Measurements from ENCODE around the gene TH.

Gene TH

DNA sequence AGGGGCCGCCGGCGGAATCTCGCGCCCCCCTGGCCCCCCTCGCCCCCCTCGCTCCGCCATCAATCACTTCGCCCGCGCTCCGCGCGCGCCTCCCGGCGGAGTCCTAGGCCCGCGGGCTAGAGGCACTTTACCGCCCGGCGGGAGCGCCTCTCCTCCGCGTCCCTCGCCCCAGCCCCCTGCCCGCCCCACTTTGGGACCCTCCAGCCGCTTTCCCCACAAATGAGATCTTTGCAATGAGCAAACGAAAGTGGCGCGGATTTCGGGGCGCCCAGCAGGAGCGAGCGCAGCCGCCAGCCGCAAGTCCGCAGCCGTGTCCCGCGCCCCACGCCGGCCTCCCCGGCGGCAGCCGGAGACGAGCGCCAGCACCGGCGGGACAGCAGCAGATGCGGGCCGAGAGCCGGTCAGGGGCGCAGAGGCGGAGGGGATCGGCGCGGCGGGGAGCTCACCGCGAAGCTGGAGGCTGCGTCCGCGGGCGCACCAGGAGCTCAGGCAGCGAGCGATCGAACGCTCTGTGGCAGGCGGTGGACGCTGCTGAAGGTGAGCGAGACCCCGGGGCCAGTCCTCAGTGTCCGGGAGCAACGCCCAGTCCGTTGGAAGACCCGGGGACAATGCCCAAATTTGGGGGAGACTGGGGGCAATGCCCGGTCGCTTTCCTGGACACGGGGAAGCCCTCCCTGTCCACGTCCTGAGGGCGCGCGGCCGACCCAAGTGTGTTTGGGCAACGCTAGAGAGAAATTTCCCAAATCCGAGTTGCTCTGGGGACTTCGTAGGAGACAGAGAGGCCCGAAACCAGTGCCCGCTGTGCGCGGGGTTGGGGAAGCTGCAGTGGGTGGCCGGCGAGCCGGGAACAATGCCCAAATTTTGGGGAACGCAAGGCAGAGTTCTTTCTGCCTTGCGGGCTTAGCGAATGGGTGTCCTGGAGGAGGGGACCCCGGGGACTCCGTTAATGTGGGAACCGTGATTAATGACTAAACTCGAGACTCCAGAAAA is 30.9 kb downstream of the TH start:
- peak; percentile 55 for DNase-seq
- H3K4me1 ChIP-seq, result no peaks in the 10 kb centered on the region
- peak overlapping the region; percentile 77 for H3K4me3 ChIP-seq (ENCODE audit: low read depth, low read length)

DNA sequence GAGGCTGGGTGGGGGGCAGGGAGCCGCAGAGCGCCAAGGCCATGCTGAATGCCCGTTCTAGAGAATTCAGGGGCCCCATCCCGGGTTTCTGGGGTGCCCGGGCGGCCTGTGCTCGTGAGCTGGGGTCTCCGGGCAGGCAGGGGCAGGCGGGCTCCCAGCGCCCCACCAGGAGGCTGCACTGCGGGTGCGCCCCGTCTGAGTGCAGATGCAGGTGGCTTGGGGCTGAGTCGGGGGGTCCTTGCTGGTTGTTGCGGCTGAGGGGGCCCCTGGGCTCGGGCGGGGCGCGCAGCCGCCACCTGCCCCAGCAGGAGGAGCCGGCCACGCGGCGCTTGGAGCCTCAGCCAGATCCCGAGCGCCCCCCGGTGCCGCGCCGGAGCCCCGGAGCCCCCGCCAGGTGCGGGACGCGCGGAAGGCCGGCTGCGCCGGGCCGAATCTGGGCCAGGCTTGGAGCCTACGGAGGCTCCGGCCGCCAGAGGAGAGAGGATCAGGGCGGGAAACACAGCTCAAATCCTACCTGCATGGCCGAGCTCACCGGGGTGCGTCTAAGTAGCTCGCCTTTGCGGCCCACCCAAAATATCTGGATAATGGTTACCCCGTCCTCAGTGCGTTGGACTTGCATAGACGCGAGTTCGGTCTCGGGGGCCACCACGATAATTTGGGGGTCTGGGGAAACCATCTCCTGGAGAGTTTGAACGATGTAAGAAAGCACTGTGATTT is 31.8 kb downstream of the TH start:
- H3K4me1 ChIP-seq, result no peaks in the 10 kb centered on the region
- TF ChIP-seq, protein P1, sequence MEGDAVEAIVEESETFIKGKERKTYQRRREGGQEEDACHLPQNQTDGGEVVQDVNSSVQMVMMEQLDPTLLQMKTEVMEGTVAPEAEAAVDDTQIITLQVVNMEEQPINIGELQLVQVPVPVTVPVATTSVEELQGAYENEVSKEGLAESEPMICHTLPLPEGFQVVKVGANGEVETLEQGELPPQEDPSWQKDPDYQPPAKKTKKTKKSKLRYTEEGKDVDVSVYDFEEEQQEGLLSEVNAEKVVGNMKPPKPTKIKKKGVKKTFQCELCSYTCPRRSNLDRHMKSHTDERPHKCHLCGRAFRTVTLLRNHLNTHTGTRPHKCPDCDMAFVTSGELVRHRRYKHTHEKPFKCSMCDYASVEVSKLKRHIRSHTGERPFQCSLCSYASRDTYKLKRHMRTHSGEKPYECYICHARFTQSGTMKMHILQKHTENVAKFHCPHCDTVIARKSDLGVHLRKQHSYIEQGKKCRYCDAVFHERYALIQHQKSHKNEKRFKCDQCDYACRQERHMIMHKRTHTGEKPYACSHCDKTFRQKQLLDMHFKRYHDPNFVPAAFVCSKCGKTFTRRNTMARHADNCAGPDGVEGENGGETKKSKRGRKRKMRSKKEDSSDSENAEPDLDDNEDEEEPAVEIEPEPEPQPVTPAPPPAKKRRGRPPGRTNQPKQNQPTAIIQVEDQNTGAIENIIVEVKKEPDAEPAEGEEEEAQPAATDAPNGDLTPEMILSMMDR (IDR thresholded peaks at IDR 0.05; ENCODE audit: low read depth, low read length), result no peak
- peak; percentile 62 for DNase-seq
- H3K9me3 ChIP-seq, result no peaks in the 10 kb centered on the region
- peak overlapping the region; percentile 77 for H3K4me3 ChIP-seq (ENCODE audit: low read depth, low read length)
- peaks cover 29% of the 10 kb centered on the region for H3K36me3 ChIP-seq
- H3K27me3 ChIP-seq, result no peaks in the 10 kb centered on the region; the same call in 1 of the 2 replicates

More for the DNA sequence above, 30.9 kb downstream of the TH start:
- H3K27me3 ChIP-seq, result no peaks in the 10 kb centered on the region; the same call in 1 of the 2 replicates
- no peaks in the 10 kb centered on the region for H3K9me3 ChIP-seq
- peaks cover 20% of the 10 kb centered on the region for H3K36me3 ChIP-seq
- TF ChIP-seq, protein P1 (IDR thresholded peaks at IDR 0.05; ENCODE audit: low read depth, low read length), result no peak

DNA sequence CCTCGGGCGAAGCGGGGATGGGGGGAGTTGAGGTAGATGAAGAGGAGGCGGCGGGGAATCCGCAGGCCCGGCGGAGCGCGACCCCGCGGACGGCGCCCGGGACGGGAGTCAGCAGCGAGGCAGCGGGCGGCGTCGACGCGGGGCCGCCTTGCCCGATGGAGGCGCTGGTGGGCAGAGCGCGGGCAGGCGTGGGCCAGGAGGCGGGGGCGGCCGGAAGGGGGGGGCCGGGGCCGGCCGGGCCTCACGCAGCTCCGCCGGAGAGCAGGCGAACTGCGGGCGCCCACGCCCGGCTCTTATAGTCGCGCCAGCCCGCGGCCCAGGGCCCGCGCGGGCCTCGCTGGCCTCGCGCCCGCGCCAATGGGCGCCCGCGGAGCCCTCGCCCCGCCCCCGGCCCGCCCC is 32.5 kb downstream of the TH start, which contains the start of gene IGF2:
Gene IGF2, minus strand, starts transcription at position 267 of the 399 bp plus-strand sequence. CDS start 3,866 bp downstream, outside the sequence.
- DNase-seq, result peak; percentile 79
- peaks cover 35% of the 10 kb centered on the region for H3K36me3 ChIP-seq

DNA sequence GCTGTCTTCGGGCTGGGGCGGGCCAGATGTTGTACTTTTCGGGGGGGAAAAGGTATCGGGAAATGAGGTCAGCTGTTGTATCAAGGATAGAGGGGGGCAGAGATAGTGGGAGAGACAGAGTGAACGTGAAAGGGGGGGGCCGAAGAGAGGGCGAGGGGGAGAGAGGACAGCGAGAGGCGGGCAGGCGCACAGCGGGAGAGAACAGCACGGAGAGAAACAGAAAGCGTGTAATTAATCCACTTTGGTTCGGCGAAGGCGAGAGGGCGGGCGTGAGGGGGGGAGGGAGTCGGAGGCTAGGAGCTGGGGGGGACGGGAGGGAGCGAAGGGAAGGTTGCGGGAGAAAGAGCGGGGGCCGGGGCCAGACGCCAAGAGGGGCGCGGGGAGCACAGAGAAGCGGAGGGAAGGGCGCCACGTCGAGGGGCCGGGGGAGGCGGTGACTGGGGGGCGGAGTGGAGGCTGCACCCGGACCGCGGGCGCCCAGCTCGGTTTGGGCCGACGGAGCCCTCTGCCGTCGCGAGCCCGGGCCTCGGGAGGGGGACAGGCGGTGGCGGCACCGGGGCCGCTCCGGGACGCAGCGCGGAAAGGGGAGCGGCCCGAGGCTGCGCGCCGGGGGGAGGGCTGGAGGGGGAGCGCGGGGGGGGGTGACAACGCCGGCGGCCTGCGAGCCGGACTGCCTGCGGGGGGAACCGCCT is 33.0 kb downstream of the TH start:
- TF ChIP-seq, protein P1 (IDR thresholded peaks at IDR 0.05; ENCODE audit: low read depth, low read length), result no peak
- peaks cover 41% of the 10 kb centered on the region for H3K36me3 ChIP-seq
- H3K27me3 ChIP-seq, result no peaks in the 10 kb centered on the region; the same call in 1 of the 2 replicates
- H3K4me3 ChIP-seq (ENCODE audit: low read depth, low read length), result peak overlapping the region; percentile 84
- no peaks in the 10 kb centered on the region for H3K9me3 ChIP-seq
- H3K4me1 ChIP-seq, result peaks cover under 1% of the 10 kb centered on the region
- no peak for DNase-seq

More for the DNA sequence above, 32.5 kb downstream of the TH start, which contains the start of gene IGF2:
- TF ChIP-seq, protein P1 (IDR thresholded peaks at IDR 0.05; ENCODE audit: low read depth, low read length), result no peak
- Histone ChIP-seq H3K27me3 (no peaks in the 10 kb centered on the region; the same call in 1 of the 2 replicates), H3K9me3 (no peaks in the 10 kb centered on the region), H3K4me3 (ENCODE audit: low read depth, low read length) (peak within 1 kb of the TSS; percentile 84), H3K4me1 (no peaks in the 10 kb centered on the region; the same call in 1 of the 2 replicates)

DNA sequence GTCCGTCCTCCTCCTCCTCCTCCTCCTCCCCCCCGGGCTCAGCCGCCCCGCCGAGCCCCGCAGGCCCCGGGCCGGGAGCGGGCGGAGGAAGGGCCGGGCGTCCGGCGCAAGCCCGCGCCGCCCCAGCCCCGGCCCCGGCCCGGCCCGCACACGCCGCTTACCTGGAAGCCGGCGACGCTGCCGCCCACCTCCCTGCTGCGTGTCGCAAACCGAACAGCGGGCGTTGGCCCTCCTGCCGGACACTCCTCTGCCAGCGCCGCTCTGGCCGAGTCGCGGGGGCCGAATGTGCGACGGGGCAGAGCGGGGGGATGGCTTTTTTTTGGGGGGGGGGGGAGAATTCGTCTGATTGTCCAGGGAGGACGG is 33.6 kb downstream of the TH start:
- Histone ChIP-seq H3K9me3 (no peaks in the 10 kb centered on the region), H3K4me1 (peaks cover 5% of the 10 kb centered on the region), H3K27me3 (no peaks in the 10 kb centered on the region; the same call in 1 of the 2 replicates), H3K36me3 (peaks cover 46% of the 10 kb centered on the region), H3K4me3 (ENCODE audit: low read depth, low read length) (peak overlapping the region; percentile 84)
- TF ChIP-seq, protein P1 (IDR thresholded peaks at IDR 0.05; ENCODE audit: low read depth, low read length), result no peak
- no peak for DNase-seq
